Ascending aorta (tissue), 2 donors: Measurements from ENCODE around the gene ODF2. TPM values are rescaled to one million over a fixed set of nuclear protein-coding genes. Genes with fewer than 3 reads are reported as not detected.

ENCODE experiments used
- DNase-seq, 2 donors: peaks; one replicate each; pipeline ENCODE4 v3.0.0-alpha.2; 2019; ENCODE audit warnings: low spot score in 2 of 2
- H3K27ac ChIP-seq, 2 donors: fragments of 200-600 bp; sonication (generic); one replicate each; pipeline ENCODE4 v1.5.1; 2016 to 2017; ENCODE audit warnings: mild to moderate bottlenecking in 1 of 2
- H3K27me3 ChIP-seq: fragments of 200-600 bp; sonication (generic); one replicate; pipeline ENCODE4 v1.5.1; 2017
- H3K36me3 ChIP-seq, 2 donors: fragments of 200-600 bp; sonication (generic); one replicate each; pipeline ENCODE4 v1.5.1; 2016
- H3K4me1 ChIP-seq, 2 donors: fragments of 200-600 bp; sonication (generic); one replicate each; pipeline ENCODE4 v1.5.1; 2016 to 2017; ENCODE audit warnings: mild to moderate bottlenecking in 1 of 2
- H3K4me3 ChIP-seq, 2 donors: fragments of 200-600 bp; sonication (generic); one replicate each; pipeline ENCODE4 v1.5.1; 2016 to 2017; ENCODE audit warnings: mild to moderate bottlenecking in 1 of 2
- H3K9me3 ChIP-seq, 2 donors: fragments of 200-600 bp; sonication (generic); one replicate each; pipeline ENCODE4 v1.5.1; 2016
- intact Hi-C: fragments of 100-400 bp; cut with DNase I; formaldehyde crosslinking; loops from one replicate; pipeline ENCODE4 v1.15.1; 2023
- total RNA-seq: library from RNA; depleted of rRNA; stranded (reverse); fragments of >200 nt; gene quantifications from one replicate; pipeline ENCODE4 v1.1.0, GENCODE V29; 2016
- TF ChIP-seq, protein P1 (sequence below), 3 experiments: fragments of 200-600 bp in 2 of 3; fragments of 450-650 bp in 1 of 3; sonication (generic) in 2 of 3; IDR thresholded peaks; one replicate each; pipeline ENCODE4 v1.5.1; 2016 to 2019; ENCODE audit warnings: antibody characterized with exemption in 3 of 3, mild to moderate bottlenecking in 1 of 3, moderate library complexity in 1 of 3

Gene ODF2
- total RNA-seq, 1 donor from 2014 or later: 26.9 TPM

DNA sequence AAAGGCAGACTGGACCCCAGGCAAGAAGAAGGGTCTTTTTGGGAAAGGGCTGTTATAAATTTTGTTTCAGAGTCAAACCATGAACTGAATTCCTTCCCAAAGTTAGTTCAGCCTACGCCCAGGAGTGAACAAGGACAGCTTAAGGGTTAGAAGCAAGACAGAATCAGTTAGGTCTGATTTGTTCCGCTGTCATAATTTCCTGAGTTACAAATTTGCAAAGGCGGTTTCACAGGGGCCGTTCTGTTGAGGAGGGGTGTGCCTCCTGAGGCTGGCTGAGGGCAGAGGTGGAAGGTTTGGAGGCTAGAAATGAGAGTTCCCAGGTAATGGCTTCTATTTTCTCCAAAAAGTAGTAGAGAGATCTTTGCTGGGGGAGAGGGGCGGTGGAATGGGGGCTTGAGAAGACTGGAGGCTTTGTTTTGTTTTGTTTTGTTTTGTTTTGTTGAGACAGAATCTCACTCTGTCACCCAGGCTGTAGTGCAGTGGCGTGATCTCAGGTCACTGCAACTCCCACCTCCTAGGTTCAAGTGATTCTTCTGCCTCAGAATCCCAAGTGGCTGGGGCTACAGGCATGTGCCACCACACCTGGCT lies 39.3 kb upstream of the ODF2 start:
- no peak overlapping the region for H3K4me3 ChIP-seq
- DNase-seq: no peak
- TF ChIP-seq, protein P1, sequence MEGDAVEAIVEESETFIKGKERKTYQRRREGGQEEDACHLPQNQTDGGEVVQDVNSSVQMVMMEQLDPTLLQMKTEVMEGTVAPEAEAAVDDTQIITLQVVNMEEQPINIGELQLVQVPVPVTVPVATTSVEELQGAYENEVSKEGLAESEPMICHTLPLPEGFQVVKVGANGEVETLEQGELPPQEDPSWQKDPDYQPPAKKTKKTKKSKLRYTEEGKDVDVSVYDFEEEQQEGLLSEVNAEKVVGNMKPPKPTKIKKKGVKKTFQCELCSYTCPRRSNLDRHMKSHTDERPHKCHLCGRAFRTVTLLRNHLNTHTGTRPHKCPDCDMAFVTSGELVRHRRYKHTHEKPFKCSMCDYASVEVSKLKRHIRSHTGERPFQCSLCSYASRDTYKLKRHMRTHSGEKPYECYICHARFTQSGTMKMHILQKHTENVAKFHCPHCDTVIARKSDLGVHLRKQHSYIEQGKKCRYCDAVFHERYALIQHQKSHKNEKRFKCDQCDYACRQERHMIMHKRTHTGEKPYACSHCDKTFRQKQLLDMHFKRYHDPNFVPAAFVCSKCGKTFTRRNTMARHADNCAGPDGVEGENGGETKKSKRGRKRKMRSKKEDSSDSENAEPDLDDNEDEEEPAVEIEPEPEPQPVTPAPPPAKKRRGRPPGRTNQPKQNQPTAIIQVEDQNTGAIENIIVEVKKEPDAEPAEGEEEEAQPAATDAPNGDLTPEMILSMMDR (IDR thresholded peaks at IDR 0.05): no peak
- no peaks in the 10 kb centered on the region for H3K27me3 ChIP-seq
- H3K27ac ChIP-seq: no peak overlapping the region
- no peaks in the 10 kb centered on the region for H3K9me3 ChIP-seq
- H3K36me3 ChIP-seq: no peaks in the 10 kb centered on the region
- intact Hi-C loops: no loop called here
- H3K4me1 ChIP-seq: peaks cover 0 to 13% of the 10 kb centered on the region in 2 donors

DNA sequence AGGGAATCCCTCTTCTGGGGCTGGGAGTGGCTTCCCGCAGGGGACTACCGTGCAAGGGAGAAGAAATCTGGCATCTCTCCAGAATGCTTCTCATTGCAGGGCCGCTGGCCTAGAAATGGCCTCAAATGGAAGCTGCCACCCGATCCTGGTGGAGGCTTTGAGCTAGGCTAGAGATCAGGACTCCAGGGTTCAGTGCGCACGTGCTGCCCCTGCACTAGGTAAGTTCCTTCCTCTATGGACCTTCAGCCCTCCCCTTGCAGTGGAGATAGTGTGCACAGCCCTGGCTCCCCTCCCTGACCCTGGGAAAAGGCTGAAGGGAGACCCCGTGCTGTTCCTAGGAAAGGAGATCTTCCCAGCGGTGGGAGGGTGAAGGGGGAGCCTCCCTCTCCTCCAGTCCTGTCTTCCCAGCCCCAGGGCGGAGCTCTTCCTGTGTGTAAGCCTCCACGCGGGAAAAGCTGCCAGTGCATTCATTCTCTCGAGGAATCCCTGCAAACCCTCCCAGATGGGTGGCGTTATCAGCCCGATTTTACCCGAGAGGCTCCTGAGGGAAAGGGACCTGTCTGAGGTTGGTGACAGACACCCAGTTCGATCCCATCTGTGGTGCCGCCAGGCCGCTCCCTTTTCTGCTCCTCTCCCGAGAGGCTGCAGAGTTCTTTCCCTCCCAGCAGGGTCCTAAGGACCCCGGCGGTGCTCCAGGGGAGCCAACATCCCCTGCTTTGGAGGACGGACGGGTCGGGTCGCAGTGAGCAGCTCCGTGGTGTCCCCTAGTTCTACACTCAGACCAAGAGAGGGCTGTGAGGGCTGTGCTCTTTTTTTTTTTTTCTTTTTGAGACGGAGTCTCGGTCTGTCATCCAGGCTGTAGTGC lies 36.5 kb upstream of the ODF2 start:
- Histone ChIP-seq H3K27me3 (no peaks in the 10 kb centered on the region), H3K27ac (no peak overlapping the region), H3K4me3 (peak overlapping the region; percentile 89 to 93), H3K36me3 (peaks cover 0 to 4% of the 10 kb centered on the region in 2 donors), H3K9me3 (no peaks in the 10 kb centered on the region), H3K4me1 (peaks cover 0 to 17% of the 10 kb centered on the region in 2 donors)
- intact Hi-C loops: no loop called here
- no peak for DNase-seq
- TF ChIP-seq, protein P1 (IDR thresholded peaks at IDR 0.05): no peak

- H3K36me3 ChIP-seq: peaks cover 0 to 7% of the 10 kb centered on the region in 2 donors
- intact Hi-C loops: loop anchor here (1.0 to 2.0 kb wide), 3 partner anchors 36 to 57 kb away; partner anchors contain the start of genes ODF2 and URM1
- TF ChIP-seq, protein P1 (IDR thresholded peaks at IDR 0.05): peak; percentile 81 to 90 (median 84)
- DNase-seq: peak in 1 of 2 donors; percentile 85
- peaks cover 0 to 17% of the 10 kb centered on the region in 2 donors for H3K4me1 ChIP-seq
- H3K27me3 ChIP-seq: no peaks in the 10 kb centered on the region
- H3K9me3 ChIP-seq: no peaks in the 10 kb centered on the region
- H3K4me3 ChIP-seq: peak overlapping the region; percentile 89 to 93
- H3K27ac ChIP-seq: peak overlapping the region; percentile 82
Measured at GRCh38 chr9:128420060-128420650, 35.7 kb upstream of the ODF2 start.

DNA sequence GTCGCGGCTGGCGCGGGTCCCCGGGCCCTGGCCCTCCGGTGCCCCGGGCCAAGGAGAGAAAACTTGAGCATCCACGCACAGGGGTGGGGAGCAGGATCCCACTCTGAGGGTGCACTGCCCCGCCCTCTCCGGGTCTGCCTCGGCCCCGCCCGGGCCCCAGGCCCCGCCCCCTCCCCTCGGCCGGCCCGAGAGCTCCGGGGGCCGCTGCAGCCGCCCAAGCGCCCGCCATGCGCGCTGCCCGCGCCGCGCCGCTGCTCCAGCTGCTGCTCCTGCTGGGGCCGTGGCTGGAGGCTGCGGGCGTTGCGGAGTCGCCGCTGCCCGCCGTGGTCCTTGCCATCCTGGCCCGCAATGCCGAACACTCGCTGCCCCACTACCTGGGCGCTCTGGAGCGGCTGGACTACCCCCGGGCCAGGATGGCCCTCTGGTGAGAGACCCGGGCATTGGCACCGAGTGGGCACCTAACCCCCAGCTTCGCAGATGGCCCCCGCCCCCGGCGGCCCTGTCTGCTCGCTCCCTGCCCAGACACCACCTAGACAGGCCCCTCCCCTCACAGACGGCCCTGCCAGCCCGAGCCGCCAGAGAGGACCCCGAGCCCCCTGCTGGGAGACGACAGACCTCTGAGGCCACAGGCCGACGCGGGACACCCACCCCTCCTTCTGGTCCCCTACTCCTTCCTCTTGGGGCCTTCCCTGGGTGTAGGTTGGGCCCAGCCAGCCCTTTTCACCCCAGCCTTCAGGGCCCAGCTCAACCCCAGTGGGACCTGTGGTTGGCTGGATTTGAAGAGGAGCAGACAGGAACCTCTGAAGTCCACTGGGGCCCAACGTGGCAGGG lies 34.9 kb upstream of the ODF2 start, which contains the start of gene CERCAM:
TSS of gene CERCAM (plus strand) at position 207 of the 831 bp plus-strand sequence. CDS start at position 228, 21 bp downstream.
- H3K9me3 ChIP-seq: no peaks in the 10 kb centered on the region
- peak in 1 of 2 donors; percentile 76 for DNase-seq
- peaks cover 0 to 9% of the 10 kb centered on the region in 2 donors for H3K36me3 ChIP-seq
- no peaks in the 10 kb centered on the region for H3K27me3 ChIP-seq
- peaks cover 0 to 17% of the 10 kb centered on the region in 2 donors for H3K4me1 ChIP-seq
- peak within 1 kb of the TSS; percentile 89 to 93 for H3K4me3 ChIP-seq
- intact Hi-C loops: loop anchor here (1.0 to 2.0 kb wide), 3 partner anchors 35 to 58 kb away; partner anchors contain the start of genes ODF2 and URM1
- peak within 1 kb of the TSS; percentile 82 for H3K27ac ChIP-seq
- TF ChIP-seq, protein P1 (IDR thresholded peaks at IDR 0.05): no peak
